CD4-positive, alpha-beta memory T cell (primary cell): Measurements from ENCODE around the gene ACSS1. TPM values are rescaled to one million over a fixed set of nuclear protein-coding genes. Genes with fewer than 3 reads are reported as not detected.

Experiments used
- CTCF ChIA-PET: fragments of 350-600 bp; sonication (Branson Sonifier 250); formaldehyde crosslinking; loops from one replicate; lab custom pipeline; 2021; ENCODE audit warnings: inconsistent platforms; ENCODE audit not compliant: partially characterized antibody; lab: Charles Lee
- POLR2A ChIA-PET: fragments of 350-600 bp; sonication (Branson Sonifier 250); formaldehyde crosslinking; loops from one replicate; lab custom pipeline; 2021; ENCODE audit not compliant: partially characterized antibody; lab: Charles Lee
- DNase-seq, 5 donors: peaks; one replicate each; pipeline versions ENCODE4 v3.0.0 to v3.0.0-alpha.2; 2020 to 2022; ENCODE audit warnings: mixed read lengths in 1 of 5
- H3K27ac ChIP-seq: one replicate; pipeline ENCODE4 v1.7.0; 2013; ENCODE audit warnings: low read depth, low read length
- H3K27me3 ChIP-seq: 2 replicates; pipeline ENCODE4 v1.7.0; 2013; ENCODE audit warnings: mild to moderate bottlenecking, low read length, moderate library complexity; ENCODE audit not compliant: insufficient read depth
- H3K36me3 ChIP-seq: 2 replicates; pipeline ENCODE4 v1.7.0; 2013; ENCODE audit warnings: mild to moderate bottlenecking, low read length, moderate library complexity; ENCODE audit not compliant: insufficient read depth
- H3K4me1 ChIP-seq: 2 replicates; pipeline ENCODE4 v1.7.0; 2013; ENCODE audit warnings: mild to moderate bottlenecking, low read length, moderate library complexity; ENCODE audit not compliant: insufficient read depth
- H3K4me3 ChIP-seq, 2 donors: one replicate each; pipeline ENCODE4 v1.7.0; 2013; ENCODE audit warnings: low read length in 2 of 2, mild to moderate bottlenecking in 1 of 2
- H3K9me3 ChIP-seq, 2 donors: one replicate each; pipeline ENCODE4 v1.7.0; 2013; ENCODE audit warnings: low read length in 2 of 2, control low read depth in 1 of 2; ENCODE audit not compliant: control insufficient read depth in 1 of 2
- H3K27ac Mint-ChIP-seq, 7 donors: one replicate each; pipeline ENCODE4 v1.8.0; 2020 to 2021; ENCODE audit warnings: mixed read lengths in 7 of 7, mild to moderate bottlenecking in 6 of 7, inconsistent platforms in 3 of 7, moderate library complexity in 3 of 7
- H3K27me3 Mint-ChIP-seq, 2 donors: one replicate each; pipeline ENCODE4 v1.8.0; 2020 to 2021; ENCODE audit warnings: mixed read lengths in 2 of 2
- H3K36me3 Mint-ChIP-seq, 2 donors: one replicate each; pipeline ENCODE4 v1.8.0; 2020 to 2021; ENCODE audit warnings: mixed read lengths in 2 of 2, inconsistent platforms in 1 of 2, mild to moderate bottlenecking in 1 of 2
- H3K4me1 Mint-ChIP-seq, 4 donors: one replicate each; pipeline ENCODE4 v1.8.0; 2020 to 2021; ENCODE audit warnings: mixed read lengths in 4 of 4, mild to moderate bottlenecking in 1 of 4
- H3K4me3 Mint-ChIP-seq, 8 donors: one replicate each; pipeline ENCODE4 v1.8.0; 2020 to 2021; ENCODE audit warnings: mixed read lengths in 8 of 8, mild to moderate bottlenecking in 7 of 8, moderate library complexity in 6 of 8, inconsistent platforms in 3 of 8
- H3K9me3 Mint-ChIP-seq, 8 donors: one replicate each; pipeline ENCODE4 v1.8.0; 2020 to 2021; ENCODE audit warnings: mixed read lengths in 8 of 8, mild to moderate bottlenecking in 5 of 8, inconsistent platforms in 3 of 8, moderate library complexity in 1 of 8
- intact Hi-C: fragments of 100-400 bp; cut with micrococcal nuclease; formaldehyde crosslinking; loops from one replicate; pipeline ENCODE4 v1.15.1; 2023
- polyA plus RNA-seq, 2 donors: library from polyadenylated mRNA; unstranded; fragments of 300-500 nt; fragmentation: Illumina TruSeq; gene quantifications; one replicate each; pipeline ENCODE4 v1.2.3, GENCODE V29; 2021
- total RNA-seq, 2 experiments: library from RNA; stranded (reverse); gene quantifications; one replicate each; pipeline ENCODE4 v1.2.3, GENCODE V29; 2021

Gene ACSS1
- total and polyA plus RNA-seq, 4 experiments from 2014 or later, result 44.6 to 56.5 (median 51.3) TPM

DNA sequence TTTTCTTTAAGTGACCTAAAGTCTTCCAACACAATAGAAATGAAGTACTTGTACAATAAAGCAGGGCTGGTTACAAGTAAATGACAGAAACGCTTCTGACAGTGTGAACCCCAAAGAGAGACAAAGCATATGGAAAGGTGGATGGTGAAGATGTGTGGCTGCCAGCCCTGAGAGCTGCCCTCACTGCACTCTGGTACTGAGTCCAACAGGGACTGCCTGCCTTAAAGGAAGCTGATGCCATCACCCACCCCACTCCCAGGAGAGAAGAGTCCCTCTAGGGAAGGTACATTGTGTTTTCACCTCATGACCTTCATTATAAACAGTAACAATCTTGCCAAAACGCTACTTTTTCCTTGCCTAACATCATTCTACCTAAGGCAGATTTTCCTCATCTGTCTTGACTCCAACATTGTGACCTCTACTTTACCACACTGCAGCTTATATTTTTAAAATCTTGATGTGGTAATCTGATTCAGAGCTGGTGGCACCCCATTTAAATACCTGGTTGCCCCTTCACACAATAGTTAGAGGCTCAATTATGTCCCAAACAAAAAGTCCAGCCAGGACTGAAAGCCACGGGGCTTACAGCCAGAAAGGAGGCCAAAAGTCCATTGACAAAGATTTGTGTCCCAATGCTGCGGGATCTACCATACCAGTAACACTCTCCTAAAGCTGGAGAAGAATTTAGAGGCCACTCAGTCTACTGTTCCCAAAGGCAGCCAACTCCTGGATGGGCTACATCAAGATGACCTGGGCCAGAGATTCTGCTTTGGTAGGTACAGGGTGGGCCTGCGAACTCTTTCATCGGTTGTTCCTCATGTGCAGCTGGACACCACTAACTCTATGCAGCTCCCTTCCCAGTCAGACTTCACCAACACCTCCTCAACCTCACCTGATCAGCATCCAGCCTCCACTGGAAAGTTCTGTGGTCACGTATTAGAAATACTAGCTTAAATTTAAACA lies 69.8 kb downstream of the ACSS1 start:
- CTCF ChIA-PET, result interaction anchor here (0.9 to 1.1 kb wide), 2 partner anchors 68 to 410 kb away, joined by 3 read pairs; no protein-coding TSS in a partner anchor
- H3K36me3 Mint-ChIP-seq, result peaks cover 21 to 24% of the 10 kb centered on the region in 2 donors
- Histone ChIP-seq H3K36me3 (peaks cover 6% of the 10 kb centered on the region), H3K9me3 (no peaks in the 10 kb centered on the region), H3K4me3 (no peak overlapping the region), H3K4me1 (peaks cover 50% of the 10 kb centered on the region), H3K27ac (no peak overlapping the region), H3K27me3 (no peaks in the 10 kb centered on the region)
- H3K4me1 Mint-ChIP-seq, result peaks cover 55 to 97% (median 69%) of the 10 kb centered on the region in 4 donors
- peaks cover 0 to 4% (median 0%) of the 10 kb centered on the region in 8 donors for H3K9me3 Mint-ChIP-seq
- H3K4me3 Mint-ChIP-seq, result peak overlapping the region in 1 of 8 donors; percentile 8
- no peaks in the 10 kb centered on the region for H3K27me3 Mint-ChIP-seq
- intact Hi-C loops, result no loop called here
- DNase-seq, result no peak
- POLR2A ChIA-PET, result interaction anchor here (1.5 kb wide), 1 partner anchor 70 kb away, joined by 6 read pairs; the partner anchor contains the start of gene ACSS1
- H3K27ac Mint-ChIP-seq, result peak overlapping the region in 3 of 7 donors; percentile 24 to 52 (median 35)

GRCh38 chr20:24987244-24987643 lies 70.7 kb downstream of the ACSS1 start:
- intact Hi-C loops, result no loop called here
- Histone ChIP-seq H3K4me1 (peaks cover 47% of the 10 kb centered on the region), H3K27ac (no peak overlapping the region), H3K27me3 (no peaks in the 10 kb centered on the region), H3K9me3 (no peaks in the 10 kb centered on the region), H3K4me3 (no peak overlapping the region), H3K36me3 (peaks cover 15% of the 10 kb centered on the region)
- peaks cover 56 to 96% (median 72%) of the 10 kb centered on the region in 4 donors for H3K4me1 Mint-ChIP-seq
- H3K36me3 Mint-ChIP-seq, result peaks cover 28 to 29% of the 10 kb centered on the region in 2 donors
- H3K9me3 Mint-ChIP-seq, result peaks cover 0 to 1% (median 0%) of the 10 kb centered on the region in 8 donors
- ChIA-PET POLR2A (no interaction called here), CTCF (interaction anchor here (0.7 kb wide), 1 partner anchor 8 kb away, joined by 3 read pairs; no protein-coding TSS in a partner anchor)
- peak overlapping the region in 3 of 7 donors; percentile 3 to 74 (median 11) for H3K27ac Mint-ChIP-seq
- DNase-seq, result no peak
- no peaks in the 10 kb centered on the region for H3K27me3 Mint-ChIP-seq
- H3K4me3 Mint-ChIP-seq, result no peak overlapping the region

GRCh38 chr20:24986436-24987015 lies 71.4 kb downstream of the ACSS1 start:
- intact Hi-C loops, result no loop called here
- no peaks in the 10 kb centered on the region for H3K27me3 Mint-ChIP-seq
- Histone ChIP-seq H3K27me3 (no peaks in the 10 kb centered on the region), H3K4me3 (no peak overlapping the region), H3K9me3 (no peaks in the 10 kb centered on the region), H3K27ac (no peak overlapping the region), H3K36me3 (peaks cover 15% of the 10 kb centered on the region), H3K4me1 (peaks cover 44% of the 10 kb centered on the region)
- H3K4me3 Mint-ChIP-seq, result peak overlapping the region in 1 of 8 donors; percentile 22
- peaks cover 0 to 1% (median 0%) of the 10 kb centered on the region in 8 donors for H3K9me3 Mint-ChIP-seq
- POLR2A ChIA-PET, result interaction anchor here (1.4 kb wide), 1 partner anchor 104 kb away, joined by 3 read pairs; no protein-coding TSS in a partner anchor
- peaks cover 29 to 33% of the 10 kb centered on the region in 2 donors for H3K36me3 Mint-ChIP-seq
- DNase-seq, result no peak
- peaks cover 52 to 91% (median 71%) of the 10 kb centered on the region in 4 donors for H3K4me1 Mint-ChIP-seq
- peak overlapping the region in 3 of 7 donors; percentile 6 to 77 (median 74) for H3K27ac Mint-ChIP-seq
- CTCF ChIA-PET, result interaction anchor here (0.7 to 1.3 kb wide), 2 partner anchors 7 to 9 kb away, joined by 3 read pairs; no protein-coding TSS in a partner anchor

- Histone ChIP-seq H3K4me1 (peaks cover 37% of the 10 kb centered on the region), H3K27ac (no peak overlapping the region), H3K9me3 (no peaks in the 10 kb centered on the region), H3K36me3 (peaks cover 20% of the 10 kb centered on the region), H3K4me3 (no peak overlapping the region), H3K27me3 (no peaks in the 10 kb centered on the region)
- Mint-ChIP-seq H3K9me3 (peaks cover 0 to 1% (median 0%) of the 10 kb centered on the region in 8 donors), H3K4me3 (peak overlapping the region in 2 of 8 donors; percentile 2 to 3), H3K27ac (peak overlapping the region in 4 of 7 donors; percentile 3 to 79 (median 73)), H3K36me3 (peaks cover 36 to 41% of the 10 kb centered on the region in 2 donors), H3K4me1 (peaks cover 45 to 90% (median 66%) of the 10 kb centered on the region in 4 donors), H3K27me3 (no peaks in the 10 kb centered on the region)
- ChIA-PET CTCF (interaction anchor here (1.3 kb wide), 1 partner anchor 8 kb away, joined by 3 read pairs; no protein-coding TSS in a partner anchor), POLR2A (interaction anchor here (1.4 kb wide), 1 partner anchor 105 kb away, joined by 3 read pairs; no protein-coding TSS in a partner anchor)
- intact Hi-C loops, result no loop called here
- DNase-seq, result no peak
These were observed 72.1 kb downstream of the ACSS1 start for GRCh38 chr20:24985802-24986201.

DNA sequence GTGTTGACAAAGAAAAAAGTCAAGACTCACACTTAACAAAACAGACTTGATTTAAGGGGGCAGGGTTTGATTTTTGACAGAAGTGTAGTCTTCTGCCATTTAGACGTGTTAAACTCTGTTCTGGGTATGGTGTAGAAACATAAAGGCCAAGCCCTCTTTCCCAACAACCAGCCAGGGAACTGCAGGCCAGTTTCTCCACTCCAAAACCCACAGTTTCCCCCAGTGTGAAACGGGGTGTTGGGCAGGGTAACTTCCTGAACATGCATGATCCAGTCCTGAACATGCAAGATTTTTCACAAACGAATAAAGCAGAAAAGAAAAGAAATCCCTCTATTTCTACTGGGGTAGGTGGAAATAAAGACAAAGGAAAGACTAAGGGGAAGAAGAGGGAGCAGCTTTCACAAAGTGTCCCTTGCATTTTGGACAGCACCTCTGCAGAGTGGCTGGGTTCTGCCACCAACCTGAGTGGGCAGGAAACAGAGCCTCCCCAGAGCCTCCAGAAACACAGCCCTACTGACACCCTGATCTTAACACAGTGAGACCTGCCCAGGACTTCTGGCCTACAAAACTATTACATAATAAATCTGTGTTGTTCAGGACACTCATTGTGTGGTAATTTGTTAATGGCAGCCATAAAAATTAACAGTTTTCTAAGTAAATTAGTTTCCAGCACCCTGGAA lies 72.8 kb downstream of the ACSS1 start:
- Histone ChIP-seq H3K27ac (no peak overlapping the region), H3K4me1 (peaks cover 30% of the 10 kb centered on the region), H3K9me3 (no peaks in the 10 kb centered on the region), H3K36me3 (peaks cover 26% of the 10 kb centered on the region), H3K4me3 (no peak overlapping the region), H3K27me3 (no peaks in the 10 kb centered on the region)
- intact Hi-C loops, result no loop called here
- H3K36me3 Mint-ChIP-seq, result peaks cover 38 to 48% of the 10 kb centered on the region in 2 donors
- ChIA-PET CTCF (interaction anchor here (1.3 to 1.5 kb wide), 2 partner anchors 9 to 79 kb away, joined by 3 to 4 read pairs; no protein-coding TSS in a partner anchor), POLR2A (no interaction called here)
- peaks cover 0 to 1% (median 0%) of the 10 kb centered on the region in 8 donors for H3K9me3 Mint-ChIP-seq
- H3K27me3 Mint-ChIP-seq, result no peaks in the 10 kb centered on the region
- peak overlapping the region in 2 of 8 donors; percentile 10 to 32 for H3K4me3 Mint-ChIP-seq
- DNase-seq, result no peak
- H3K27ac Mint-ChIP-seq, result peak overlapping the region in 6 of 7 donors; percentile 5 to 79 (median 58)
- peaks cover 39 to 87% (median 62%) of the 10 kb centered on the region in 4 donors for H3K4me1 Mint-ChIP-seq

GRCh38 chr20:24983896-24984295 lies 74.0 kb downstream of the ACSS1 start:
- Mint-ChIP-seq H3K9me3 (peaks cover 0 to 5% (median under 1%) of the 10 kb centered on the region in 8 donors), H3K27me3 (no peaks in the 10 kb centered on the region), H3K4me3 (no peak overlapping the region), H3K36me3 (peaks cover 50 to 55% of the 10 kb centered on the region in 2 donors), H3K27ac (peak overlapping the region in 1 of 7 donors; percentile 46), H3K4me1 (peaks cover 34 to 87% (median 63%) of the 10 kb centered on the region in 4 donors)
- intact Hi-C loops, result no loop called here
- H3K36me3 ChIP-seq, result peaks cover 26% of the 10 kb centered on the region
- DNase-seq, result no peak
- H3K4me1 ChIP-seq, result peaks cover 22% of the 10 kb centered on the region
- H3K9me3 ChIP-seq, result no peaks in the 10 kb centered on the region
- H3K27ac ChIP-seq, result no peak overlapping the region
- CTCF ChIA-PET, result interaction anchor here (1.0 to 1.5 kb wide), 4 partner anchors 10 to 106 kb away, joined by 3 to 4 read pairs (median 3); no protein-coding TSS in a partner anchor
- H3K4me3 ChIP-seq, result no peak overlapping the region
- no peaks in the 10 kb centered on the region for H3K27me3 ChIP-seq
- POLR2A ChIA-PET, result interaction anchor here (1.3 kb wide), 1 partner anchor 9 kb away, joined by 3 read pairs; no protein-coding TSS in a partner anchor
